Erythroblast (primary cell): ENCODE measurements around the gene NRG2.

Experiments
- GATA1 ChIP-seq: IDR thresholded peaks from 2 replicates; pipeline ENCODE4 v1.6.1; 2011; ENCODE audit warnings: low read depth, mild to moderate bottlenecking, control low read depth, low read length, moderate library complexity
- POLR2A ChIP-seq: IDR thresholded peaks from 2 replicates; pipeline ENCODE4 v1.6.1; 2011; ENCODE audit warnings: mild to moderate bottlenecking, low read length

DNA sequence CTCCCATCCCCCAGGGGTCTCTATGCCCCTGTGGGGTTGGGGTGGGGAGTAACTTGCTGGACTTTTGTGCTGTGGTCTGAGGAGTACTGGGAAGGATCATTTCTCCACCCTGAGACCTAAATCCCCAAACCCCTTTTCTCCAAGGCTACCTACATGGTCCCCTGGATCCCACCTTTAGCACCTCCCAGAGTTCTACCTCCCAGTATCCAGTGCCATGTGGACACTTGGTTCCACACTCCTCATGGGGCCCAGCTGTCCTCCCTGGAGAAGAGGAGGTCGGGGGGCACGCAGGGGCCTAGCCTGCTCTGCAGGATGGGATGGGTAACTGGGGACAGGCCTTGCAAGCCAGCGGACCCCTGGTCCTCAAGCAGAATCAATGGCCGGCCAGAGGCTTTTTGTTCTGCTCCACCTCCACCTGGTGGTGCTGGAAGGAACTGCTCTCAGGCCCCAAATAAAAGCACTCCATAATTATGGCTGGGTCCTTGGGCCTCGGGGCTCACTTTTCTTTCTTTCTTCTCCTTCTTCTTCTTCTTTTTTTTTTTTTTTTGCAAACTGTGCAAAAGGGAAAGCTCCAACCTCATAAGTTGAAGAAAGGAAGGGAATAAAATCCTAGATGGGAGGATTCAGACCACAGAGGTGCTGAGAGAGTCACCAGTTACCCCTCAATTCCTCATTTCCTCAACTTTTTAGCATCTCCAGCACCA lies 179.1 kb downstream of the NRG2 start:
- TF ChIP-seq POLR2A (no peak), GATA1 (no peak)
